ENCODE results near the gene DDX24. TPM values are rescaled to one million over a fixed set of nuclear protein-coding genes. Genes with fewer than 3 reads are reported as not detected.

DDX24 gene
- total RNA-seq, 2 donors from 2014 or later, result 110 to 142 TPM

GRCh38 chr14:94052662-94053061 is 28.3 kb downstream of the DDX24 start:
- intact Hi-C loops (cut with DNase I), result no loop called here

GRCh38 chr14:94052199-94052598 is 28.8 kb downstream of the DDX24 start:
- Histone ChIP-seq H3K4me1 (no peaks in the 10 kb centered on the region), H3K27me3 (no peaks in the 10 kb centered on the region), H3K9ac (ENCODE audit: low read depth in 2 of 2, low read length in 2 of 2) (no peak overlapping the region), H3K36me3 (peaks cover 20% of the 10 kb centered on the region), H3K9me3 (no peaks in the 10 kb centered on the region), H3K4me3 (no peak overlapping the region), H3K27ac (no peak overlapping the region)
- intact Hi-C loops (cut with DNase I), result no loop called here
- no peak for DNase-seq
- no peak for TF ChIP-seq CTCF (IDR thresholded peaks at IDR 0.05)

More at GRCh38 chr14:94052662-94053061, 28.3 kb downstream of the DDX24 start:
- no peak overlapping the region for H3K9ac ChIP-seq (ENCODE audit: low read depth in 2 of 2, low read length in 2 of 2)
- no peak overlapping the region for H3K27ac ChIP-seq
- H3K4me1 ChIP-seq, result no peaks in the 10 kb centered on the region
- no peaks in the 10 kb centered on the region for H3K27me3 ChIP-seq
- no peak for TF ChIP-seq CTCF (IDR thresholded peaks at IDR 0.05)
- H3K9me3 ChIP-seq, result no peaks in the 10 kb centered on the region
- peaks cover 20% of the 10 kb centered on the region for H3K36me3 ChIP-seq
- H3K4me3 ChIP-seq, result no peak overlapping the region
- no peak for DNase-seq

- TF ChIP-seq CTCF (IDR thresholded peaks at IDR 0.05), result no peak
- Histone ChIP-seq H3K9ac (ENCODE audit: low read depth in 2 of 2, low read length in 2 of 2) (no peak overlapping the region), H3K27me3 (no peaks in the 10 kb centered on the region), H3K4me3 (no peak overlapping the region), H3K27ac (no peak overlapping the region), H3K9me3 (no peaks in the 10 kb centered on the region), H3K4me1 (no peaks in the 10 kb centered on the region), H3K36me3 (peaks cover 20% of the 10 kb centered on the region)
- intact Hi-C loops (cut with DNase I), result loop anchor here (2.0 kb wide), 1 partner anchor 81 kb away; no protein-coding TSS in a partner anchor
- DNase-seq, result no peak
Measured at GRCh38 chr14:94051779-94052178, 29.2 kb downstream of the DDX24 start.

GRCh38 chr14:94051115-94051514 is 29.9 kb downstream of the DDX24 start:
- intact Hi-C loops (cut with DNase I), result loop anchor here (2.0 kb wide), 1 partner anchor 82 kb away; no protein-coding TSS in a partner anchor
- H3K9me3 ChIP-seq, result no peaks in the 10 kb centered on the region
- peak; percentile 38 for TF ChIP-seq CTCF (IDR thresholded peaks at IDR 0.05)
- DNase-seq, result peak; percentile 54
- no peaks in the 10 kb centered on the region for H3K27me3 ChIP-seq
- peaks cover 18% of the 10 kb centered on the region for H3K36me3 ChIP-seq
- no peak overlapping the region for H3K9ac ChIP-seq (ENCODE audit: low read depth in 2 of 2, low read length in 2 of 2)
- H3K27ac ChIP-seq, result no peak overlapping the region
- no peaks in the 10 kb centered on the region for H3K4me1 ChIP-seq
- H3K4me3 ChIP-seq, result no peak overlapping the region

- no peak for TF ChIP-seq CTCF (IDR thresholded peaks at IDR 0.05)
- no peak for DNase-seq
- Histone ChIP-seq H3K27ac (no peak overlapping the region), H3K4me1 (no peaks in the 10 kb centered on the region), H3K9me3 (no peaks in the 10 kb centered on the region), H3K9ac (ENCODE audit: low read depth in 2 of 2, low read length in 2 of 2) (no peak overlapping the region), H3K36me3 (peaks cover 13% of the 10 kb centered on the region), H3K27me3 (no peaks in the 10 kb centered on the region), H3K4me3 (no peak overlapping the region)
- intact Hi-C loops (cut with DNase I), result loop anchor here (2.0 kb wide), 1 partner anchor 82 kb away; no protein-coding TSS in a partner anchor
Measured at GRCh38 chr14:94050231-94050880, 30.6 kb downstream of the DDX24 start.

Data from colonic mucosa (tissue), 4 donors.